Measurements from ENCODE around the gene CYB561. TPM values are rescaled to one million over a fixed set of nuclear protein-coding genes. Genes with fewer than 3 reads are reported as not detected.

Gene CYB561
- total RNA-seq, 2 donors from 2014 or later: 76.9 to 170 TPM

GRCh38 chr17:63421681-63422645, 24.1 kb downstream of the CYB561 start:
- intact Hi-C loops (cut with DNase I): no loop called here
- no peak for DNase-seq (ENCODE audit: low spot score)
- no peaks in the 10 kb centered on the region for H3K27me3 ChIP-seq (replicated peaks; ENCODE audit: insufficient read depth)
- H3K36me3 ChIP-seq: no peaks in the 10 kb centered on the region
- H3K4me1 ChIP-seq (replicated peaks): no peaks in the 10 kb centered on the region
- no peak overlapping the region for H3K4me3 ChIP-seq
- H3K9me3 ChIP-seq: no peaks in the 10 kb centered on the region
- TF ChIP-seq POLR2AphosphoS5 (IDR thresholded peaks at IDR 0.05) (no peak), CTCF (IDR thresholded peaks at IDR 0.05) (no peak), POLR2A (IDR thresholded peaks at IDR 0.05) (no peak)
- WGBS: 91% methylated on average over 25 of the region's 25 CpGs
- no peak overlapping the region for H3K27ac ChIP-seq

GRCh38 chr17:63420868-63421680, 25.0 kb downstream of the CYB561 start:
- H3K4me1 ChIP-seq (replicated peaks): no peaks in the 10 kb centered on the region
- no peaks in the 10 kb centered on the region for H3K27me3 ChIP-seq (replicated peaks; ENCODE audit: insufficient read depth)
- H3K27ac ChIP-seq: no peak overlapping the region
- H3K4me3 ChIP-seq: no peak overlapping the region
- H3K36me3 ChIP-seq: no peaks in the 10 kb centered on the region
- TF ChIP-seq POLR2A (IDR thresholded peaks at IDR 0.05): no peak
- no peaks in the 10 kb centered on the region for H3K9me3 ChIP-seq
- intact Hi-C loops (cut with DNase I): no loop called here
- no peak for DNase-seq (ENCODE audit: low spot score)
- 95% methylated on average over 25 of the region's 25 CpGs for WGBS

- Histone ChIP-seq H3K4me3 (no peak overlapping the region), H3K4me1 (replicated peaks) (no peaks in the 10 kb centered on the region), H3K27ac (no peak overlapping the region), H3K36me3 (no peaks in the 10 kb centered on the region), H3K9me3 (no peaks in the 10 kb centered on the region), H3K27me3 (replicated peaks; ENCODE audit: insufficient read depth) (no peaks in the 10 kb centered on the region)
- no peak for DNase-seq (ENCODE audit: low spot score)
- intact Hi-C loops (cut with DNase I): no loop called here
- WGBS: 86% methylated on average over 23 of the region's 23 CpGs
- TF ChIP-seq POLR2A (IDR thresholded peaks at IDR 0.05) (no peak), CTCF (IDR thresholded peaks at IDR 0.05) (no peak), POLR2AphosphoS5 (IDR thresholded peaks at IDR 0.05) (no peak)
Measured at GRCh38 chr17:63419949-63420867, 25.9 kb downstream of the CYB561 start.

- WGBS: 73% methylated on average over 2 of the region's 2 CpGs
Measured at GRCh38 chr17:63419398-63419797, 26.7 kb downstream of the CYB561 start.

More at GRCh38 chr17:63419398-63419797, 26.7 kb downstream of the CYB561 start:
- H3K36me3 ChIP-seq: no peaks in the 10 kb centered on the region
- no peaks in the 10 kb centered on the region for H3K9me3 ChIP-seq
- no peak overlapping the region for H3K4me3 ChIP-seq
- DNase-seq (ENCODE audit: low spot score): no peak
- no peak overlapping the region for H3K27ac ChIP-seq
- H3K27me3 ChIP-seq (replicated peaks; ENCODE audit: insufficient read depth): no peaks in the 10 kb centered on the region
- intact Hi-C loops (cut with DNase I): no loop called here
- TF ChIP-seq CTCF (IDR thresholded peaks at IDR 0.05) (no peak), POLR2AphosphoS5 (IDR thresholded peaks at IDR 0.05) (no peak), POLR2A (IDR thresholded peaks at IDR 0.05) (no peak)
- H3K4me1 ChIP-seq (replicated peaks): no peaks in the 10 kb centered on the region
